Measurements from ENCODE around the gene LDHD. TPM values are rescaled to one million over a fixed set of nuclear protein-coding genes. Genes with fewer than 3 reads are reported as not detected.

The LDHD gene
- total and polyA plus RNA-seq, 9 of the 15 experiments (the other 6 are each of a cell fraction or from before 2014, with no cell fraction given), result 0.19 to 0.86 (median 0.54) TPM; not detected in 3

GRCh38 chr16:75148311-75149195 lies 32.0 kb upstream of the LDHD start, which contains the start of gene ZFP1 (continued):
- TF ChIP-seq FIP1L1 (IDR thresholded peaks at IDR 0.05; ENCODE audit: low read depth, low read length, poor library complexity, severe bottlenecking), result peak; percentile 87
- peak in 1 of 2 experiments; percentile 1; a peak in 1 of 4 replicates for TF ChIP-seq RCOR1 (IDR thresholded peaks at IDR 0.05; ENCODE audit: borderline replicate concordance in 1 of 2, low read depth in 2 of 2, low read length in 2 of 2)
- TF ChIP-seq ELF4 (CRISPR knock-in tag; IDR thresholded peaks at IDR 0.05), result no peak
- no peak for TF ChIP-seq FOXA3 (CRISPR knock-in tag; conservative IDR thresholded peaks at IDR 0.05 in 1 of 2, IDR thresholded peaks at IDR 0.05 in 1 of 2)
- no peak for TF ChIP-seq HES1 (IDR thresholded peaks at IDR 0.05; ENCODE audit: low read depth)
- no peak for TF ChIP-seq IFI16 (CRISPR knock-in tag; IDR thresholded peaks at IDR 0.05)
- TF ChIP-seq TCF3 (CRISPR knock-in tag; IDR thresholded peaks at IDR 0.05), result no peak
- peak; percentile 49 for TF ChIP-seq MBD2 (IDR thresholded peaks at IDR 0.05; ENCODE audit: borderline replicate concordance, low read depth)
- no peak for TF ChIP-seq TSC22D4 (tag; IDR thresholded peaks at IDR 0.05)
- no peak for TF ChIP-seq XRCC3 (IDR thresholded peaks at IDR 0.05)
- TF ChIP-seq MCM7 (IDR thresholded peaks at IDR 0.05), result no peak
- no peak for TF ChIP-seq RNF219 (CRISPR knock-in tag; IDR thresholded peaks at IDR 0.05)
- no peak for TF ChIP-seq ZNF511 (CRISPR knock-in tag; IDR thresholded peaks at IDR 0.05)
- no peak for TF ChIP-seq ZNF274 (IDR thresholded peaks at IDR 0.05; ENCODE audit: borderline replicate concordance, low read depth, low read length)
- TF ChIP-seq ZNF121 (CRISPR knock-in tag; conservative IDR thresholded peaks at IDR 0.05), result no peak
- TF ChIP-seq ZNF586 (CRISPR knock-in tag; conservative IDR thresholded peaks at IDR 0.05), result no peak
- TF ChIP-seq CBX1 (IDR thresholded peaks at IDR 0.05; ENCODE audit: low read depth), result no peak
- TF ChIP-seq SMAD1 (IDR thresholded peaks at IDR 0.05; ENCODE audit: low read depth, low read length, partially characterized antibody), result no peak
- TF ChIP-seq, protein P1, sequence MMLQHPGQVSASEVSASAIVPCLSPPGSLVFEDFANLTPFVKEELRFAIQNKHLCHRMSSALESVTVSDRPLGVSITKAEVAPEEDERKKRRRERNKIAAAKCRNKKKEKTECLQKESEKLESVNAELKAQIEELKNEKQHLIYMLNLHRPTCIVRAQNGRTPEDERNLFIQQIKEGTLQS (IDR thresholded peaks at IDR 0.05), result no peak
- TF ChIP-seq, protein P1 (CRISPR knock-in tag; conservative IDR thresholded peaks at IDR 0.05), result no peak
- no peak for TF ChIP-seq NR1H2 (CRISPR knock-in tag; IDR thresholded peaks at IDR 0.05)
- no peak for TF ChIP-seq HNRNPK (IDR thresholded peaks at IDR 0.05; ENCODE audit: low read depth, low read length, poor library complexity, severe bottlenecking)
- no peak for TF ChIP-seq SMARCA4 (IDR thresholded peaks at IDR 0.05)
- peak; percentile 10; the same call in 1 of the 2 replicates for TF ChIP-seq GABPA (tag; conservative IDR thresholded peaks at IDR 0.05; ENCODE audit: low read depth)
- TF ChIP-seq NEUROD1 (IDR thresholded peaks at IDR 0.05; ENCODE audit: borderline replicate concordance, low read depth, low read length, partially characterized antibody), result peak; percentile 47
